ENCODE results near the gene TRIM3.

Gene TRIM3

DNA sequence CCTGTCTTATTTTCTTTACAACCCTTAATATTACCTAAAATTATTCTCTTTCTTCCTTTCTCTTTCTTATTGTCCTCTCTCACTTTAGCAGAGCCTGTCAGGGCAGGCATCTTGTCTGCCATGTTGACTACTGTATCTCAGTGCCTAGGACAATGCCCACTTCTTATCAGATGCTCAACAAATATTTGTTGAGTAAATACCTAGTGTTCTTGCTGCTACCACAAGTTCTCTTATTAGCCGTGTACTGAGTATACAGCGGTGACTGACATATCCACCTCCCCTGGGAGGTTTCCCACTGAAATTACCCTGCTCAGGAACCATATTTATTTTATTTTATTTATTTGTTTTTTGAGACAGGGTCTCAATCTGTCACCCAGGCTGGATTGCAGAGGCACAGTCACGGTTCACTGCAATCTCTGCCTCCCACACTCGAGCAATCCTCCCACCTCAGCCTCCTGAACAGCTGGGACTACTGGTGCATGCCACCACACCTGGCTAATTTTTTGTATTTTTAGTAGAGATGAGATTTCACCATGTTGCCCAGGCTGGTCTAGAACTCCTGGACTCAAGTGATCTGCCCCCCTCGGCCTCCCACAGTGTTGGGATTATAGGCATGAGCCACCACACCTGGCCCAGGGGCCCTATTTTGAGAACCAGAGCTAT, 39.6 kb downstream of the TRIM3 start:
- Histone ChIP-seq H3K9me3 (ENCODE audit: insufficient read depth, low read depth, low read length) (no peaks in the 10 kb centered on the region), H3K27me3 (ENCODE audit: insufficient read depth, low read length) (no peaks in the 10 kb centered on the region), H3K36me3 (ENCODE audit: insufficient read depth, low read depth, low read length) (no peaks in the 10 kb centered on the region), H3K4me3 (ENCODE audit: low read length) (no peak overlapping the region), H3K9ac (ENCODE audit: low read depth, low read length) (no peak overlapping the region), H3K4me1 (ENCODE audit: insufficient read depth, low read length) (no peaks in the 10 kb centered on the region), H3K27ac (ENCODE audit: low read length) (no peak overlapping the region)

DNA sequence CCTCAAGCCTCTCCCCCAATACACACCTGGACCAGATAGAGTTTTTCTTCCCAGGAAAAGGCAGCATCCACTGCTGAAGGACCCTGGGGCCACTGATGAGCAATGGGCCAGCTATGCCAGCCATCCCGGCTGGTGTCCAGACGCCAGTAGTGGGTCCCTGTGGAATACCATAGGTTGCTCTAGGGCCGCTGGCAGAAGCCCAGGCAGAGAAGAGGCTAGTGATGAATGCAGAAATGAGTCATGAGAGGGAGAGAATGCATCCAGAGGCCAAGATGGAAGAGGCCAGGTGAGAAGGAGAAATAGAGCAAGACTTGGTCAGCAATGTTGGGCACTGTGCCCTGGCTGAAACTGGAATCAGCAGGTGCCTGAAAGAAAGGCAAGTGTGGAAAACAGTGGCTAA, 41.9 kb downstream of the TRIM3 start:
- H3K9me3 ChIP-seq (ENCODE audit: insufficient read depth, low read depth, low read length) = no peaks in the 10 kb centered on the region
- peaks cover 4% of the 10 kb centered on the region; the same call in 1 of the 2 replicates for H3K4me1 ChIP-seq (ENCODE audit: insufficient read depth, low read length)
- H3K27ac ChIP-seq (ENCODE audit: low read length) = no peak overlapping the region
- no peak overlapping the region for H3K4me3 ChIP-seq (ENCODE audit: low read length)
- H3K9ac ChIP-seq (ENCODE audit: low read depth, low read length) = no peak overlapping the region
- H3K36me3 ChIP-seq (ENCODE audit: insufficient read depth, low read depth, low read length) = no peaks in the 10 kb centered on the region
- H3K27me3 ChIP-seq (ENCODE audit: insufficient read depth, low read length) = no peaks in the 10 kb centered on the region

DNA sequence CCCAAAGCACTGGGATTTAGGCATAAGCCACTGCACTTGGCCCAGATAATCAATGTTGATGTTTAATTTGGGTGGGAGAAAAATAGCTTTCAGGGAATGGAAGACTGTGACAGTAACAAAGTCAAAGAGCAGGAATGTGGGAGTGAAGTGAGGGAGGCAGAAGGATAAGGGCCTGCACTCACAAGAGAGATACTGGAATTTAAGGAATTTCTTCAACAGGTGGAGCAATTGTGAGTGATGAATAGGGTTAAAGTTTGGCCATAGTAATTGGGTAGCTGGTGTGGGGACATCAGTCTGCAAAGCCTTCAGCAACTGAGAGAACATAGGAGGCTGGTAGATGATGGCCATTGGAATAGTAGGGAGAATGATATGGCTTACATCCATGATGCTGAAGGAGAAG, 46.2 kb downstream of the TRIM3 start:
- no peak overlapping the region for H3K9ac ChIP-seq (ENCODE audit: low read depth, low read length)
- H3K9me3 ChIP-seq (ENCODE audit: insufficient read depth, low read depth, low read length) = no peaks in the 10 kb centered on the region
- H3K36me3 ChIP-seq (ENCODE audit: insufficient read depth, low read depth, low read length) = no peaks in the 10 kb centered on the region
- H3K4me1 ChIP-seq (ENCODE audit: insufficient read depth, low read length) = peaks cover 4% of the 10 kb centered on the region; the same call in 1 of the 2 replicates
- H3K4me3 ChIP-seq (ENCODE audit: low read length) = no peak overlapping the region
- H3K27ac ChIP-seq (ENCODE audit: low read length) = no peak overlapping the region
- no peaks in the 10 kb centered on the region for H3K27me3 ChIP-seq (ENCODE audit: insufficient read depth, low read length)

DNA sequence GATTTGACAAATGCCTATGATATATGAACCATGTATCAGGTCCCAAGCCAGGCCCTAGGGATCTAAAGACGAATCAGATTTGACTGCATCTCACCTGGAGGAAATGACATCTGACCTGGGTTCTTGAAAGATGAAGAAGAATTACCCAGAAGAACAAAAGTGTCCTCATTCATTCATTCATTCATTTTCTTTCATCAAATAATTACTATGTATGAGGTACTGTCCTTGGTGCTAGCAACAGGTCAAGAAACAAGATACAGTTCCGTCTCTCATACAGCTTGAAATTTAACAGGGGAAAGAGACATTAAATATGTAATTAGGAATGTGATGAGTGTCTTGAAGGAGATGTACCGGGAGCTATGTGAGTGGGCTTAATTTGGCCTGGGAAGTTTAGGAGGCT, 53.1 kb downstream of the TRIM3 start:
- H3K9ac ChIP-seq (ENCODE audit: low read depth, low read length) = no peak overlapping the region
- no peak overlapping the region for H3K4me3 ChIP-seq (ENCODE audit: low read length)
- peaks cover 26% of the 10 kb centered on the region for H3K27me3 ChIP-seq (ENCODE audit: insufficient read depth, low read length)
- H3K9me3 ChIP-seq (ENCODE audit: insufficient read depth, low read depth, low read length) = no peaks in the 10 kb centered on the region
- no peaks in the 10 kb centered on the region for H3K36me3 ChIP-seq (ENCODE audit: insufficient read depth, low read depth, low read length)
- H3K4me1 ChIP-seq (ENCODE audit: insufficient read depth, low read length) = peaks cover 2% of the 10 kb centered on the region; the same call in 1 of the 2 replicates
- no peak overlapping the region for H3K27ac ChIP-seq (ENCODE audit: low read length)

DNA sequence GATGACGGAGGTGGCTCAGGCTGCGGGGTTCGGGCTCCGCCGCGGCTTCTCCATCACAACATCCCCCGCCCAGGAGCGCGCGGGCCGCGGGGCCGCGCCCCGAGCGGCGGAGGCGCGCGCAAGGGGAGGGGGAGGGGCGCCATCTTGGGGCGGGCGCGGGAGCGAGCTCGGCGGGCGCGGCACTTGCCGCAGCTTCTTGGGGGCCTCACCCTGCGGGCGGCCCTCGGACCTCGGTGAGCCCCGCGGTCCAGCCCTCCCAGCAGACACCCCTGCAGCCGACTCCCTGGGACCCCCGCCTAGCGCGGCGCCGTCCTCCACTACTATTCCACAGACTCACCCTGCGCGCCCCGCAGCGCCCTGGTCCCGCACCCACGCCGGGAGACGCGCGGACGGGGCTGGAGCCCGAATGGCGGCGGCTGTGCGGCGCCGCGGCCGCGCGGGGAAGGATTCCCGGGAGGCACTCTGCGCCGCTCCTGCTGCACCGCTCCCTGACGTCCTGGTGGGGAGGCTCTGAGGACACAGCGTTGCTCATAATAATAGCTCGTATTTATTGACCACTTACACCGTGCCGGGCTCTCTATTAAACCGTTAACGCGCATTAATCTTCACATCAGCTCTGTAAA, 54.6 kb downstream of the TRIM3 start, which contains the start of gene APBB1:
Gene APBB1 (minus strand): TSS at position 86 of the 623 bp plus-strand sequence. CDS start 7,747 bp downstream, outside the sequence.
- peaks cover 2% of the 10 kb centered on the region; the same call in 1 of the 2 replicates for H3K4me1 ChIP-seq (ENCODE audit: insufficient read depth, low read length)
- H3K9ac ChIP-seq (ENCODE audit: low read depth, low read length) = peak within 1 kb of the TSS; percentile 73; the same call in 1 of the 2 replicates
- H3K27ac ChIP-seq (ENCODE audit: low read length) = no peak within 1 kb of the TSS
- peaks cover 26% of the 10 kb centered on the region for H3K27me3 ChIP-seq (ENCODE audit: insufficient read depth, low read length)
- H3K9me3 ChIP-seq (ENCODE audit: insufficient read depth, low read depth, low read length) = no peaks in the 10 kb centered on the region
- peak within 1 kb of the TSS; percentile 82 for H3K4me3 ChIP-seq (ENCODE audit: low read length)
- no peaks in the 10 kb centered on the region for H3K36me3 ChIP-seq (ENCODE audit: insufficient read depth, low read depth, low read length)

DNA sequence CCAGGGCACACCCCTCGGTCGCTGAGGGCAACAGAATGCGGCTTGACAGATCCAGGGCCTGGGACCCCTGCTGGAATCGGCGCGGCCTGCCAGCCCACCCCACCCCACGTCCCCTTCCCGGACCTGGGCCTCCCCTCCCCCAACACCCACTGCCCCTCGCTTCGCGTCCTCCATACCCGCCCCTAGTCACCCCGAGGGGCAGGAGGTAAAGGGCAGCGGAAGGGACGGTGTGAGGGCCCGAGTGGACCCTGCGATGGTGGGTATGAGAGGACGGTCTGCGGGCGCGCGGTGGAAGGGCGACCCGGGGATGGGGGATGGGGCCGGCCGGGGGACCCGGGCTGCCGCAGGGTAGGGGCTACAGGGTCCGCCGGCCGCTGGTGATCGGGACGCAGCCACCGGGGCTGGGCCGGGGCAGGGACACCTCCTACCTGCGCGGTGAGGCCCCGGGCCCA, 55.2 kb downstream of the TRIM3 start:
- H3K4me1 ChIP-seq (ENCODE audit: insufficient read depth, low read length) = peaks cover 2% of the 10 kb centered on the region; the same call in 1 of the 2 replicates
- H3K4me3 ChIP-seq (ENCODE audit: low read length) = peak overlapping the region; percentile 82
- peaks cover 26% of the 10 kb centered on the region for H3K27me3 ChIP-seq (ENCODE audit: insufficient read depth, low read length)
- H3K27ac ChIP-seq (ENCODE audit: low read length) = no peak overlapping the region
- no peaks in the 10 kb centered on the region for H3K36me3 ChIP-seq (ENCODE audit: insufficient read depth, low read depth, low read length)
- H3K9ac ChIP-seq (ENCODE audit: low read depth, low read length) = peak overlapping the region; percentile 32; the same call in 1 of the 2 replicates
- H3K9me3 ChIP-seq (ENCODE audit: insufficient read depth, low read depth, low read length) = no peaks in the 10 kb centered on the region

DNA sequence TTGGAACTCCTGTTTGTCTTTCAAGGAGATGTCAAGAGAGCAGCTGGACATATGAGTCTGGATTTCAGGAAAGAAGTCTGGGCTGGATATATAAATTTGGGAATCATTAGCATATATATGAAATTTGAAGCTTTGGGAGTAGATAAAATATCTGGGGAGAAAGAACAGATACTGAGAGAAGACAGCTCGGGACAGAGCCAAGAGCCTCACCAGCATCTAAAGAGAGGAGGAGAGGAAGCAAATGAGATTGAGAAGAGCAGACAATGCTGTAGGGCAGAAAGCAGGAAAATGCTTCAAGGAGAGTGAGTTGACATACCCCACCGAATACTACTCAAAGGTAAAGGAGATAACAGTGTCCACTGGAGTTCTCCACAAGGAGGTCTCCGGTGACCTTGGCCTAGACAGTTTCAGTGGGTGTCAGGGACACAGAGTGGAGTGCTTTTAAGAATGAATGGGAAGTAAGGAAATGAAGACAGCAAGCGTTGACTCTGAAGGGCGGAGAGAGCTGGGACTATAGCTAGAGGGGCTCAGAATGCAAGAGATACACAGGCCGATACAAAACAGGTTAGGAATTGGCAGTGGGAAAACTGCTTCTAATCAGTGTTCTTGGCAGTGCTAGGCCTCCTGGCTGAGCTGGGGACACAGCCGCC, 55.7 kb downstream of the TRIM3 start:
- H3K27me3 ChIP-seq (ENCODE audit: insufficient read depth, low read length) = peaks cover 26% of the 10 kb centered on the region
- H3K27ac ChIP-seq (ENCODE audit: low read length) = no peak overlapping the region
- H3K9ac ChIP-seq (ENCODE audit: low read depth, low read length) = peak overlapping the region; percentile 32; the same call in 1 of the 2 replicates
- H3K9me3 ChIP-seq (ENCODE audit: insufficient read depth, low read depth, low read length) = no peaks in the 10 kb centered on the region
- peak overlapping the region; percentile 82 for H3K4me3 ChIP-seq (ENCODE audit: low read length)
- no peaks in the 10 kb centered on the region for H3K36me3 ChIP-seq (ENCODE audit: insufficient read depth, low read depth, low read length)
- peaks cover 2% of the 10 kb centered on the region; the same call in 1 of the 2 replicates for H3K4me1 ChIP-seq (ENCODE audit: insufficient read depth, low read length)

DNA sequence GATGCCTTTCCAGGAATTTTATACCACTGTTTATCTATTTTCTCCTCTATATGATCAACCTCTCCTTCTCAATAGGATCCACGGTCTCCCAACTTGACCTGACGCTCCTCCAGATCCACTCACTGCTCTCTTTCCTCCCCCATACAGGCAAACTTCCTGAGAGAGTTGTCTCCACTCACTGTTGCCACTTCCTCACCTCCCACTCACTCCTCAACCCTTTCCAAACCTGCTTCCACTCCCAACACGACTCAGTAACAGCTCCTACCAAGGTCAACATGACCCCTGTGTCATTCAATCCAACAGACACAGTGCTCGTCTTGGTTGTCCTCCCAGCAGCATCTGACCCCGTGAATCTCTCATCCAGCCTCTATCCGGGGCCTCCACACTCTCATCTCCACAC, 57.9 kb downstream of the TRIM3 start:
- H3K4me3 ChIP-seq (ENCODE audit: low read length) = no peak overlapping the region
- H3K4me1 ChIP-seq (ENCODE audit: insufficient read depth, low read length) = peaks cover 2% of the 10 kb centered on the region; the same call in 1 of the 2 replicates
- H3K27me3 ChIP-seq (ENCODE audit: insufficient read depth, low read length) = peaks cover 23% of the 10 kb centered on the region
- no peaks in the 10 kb centered on the region for H3K9me3 ChIP-seq (ENCODE audit: insufficient read depth, low read depth, low read length)
- no peaks in the 10 kb centered on the region for H3K36me3 ChIP-seq (ENCODE audit: insufficient read depth, low read depth, low read length)
- no peak overlapping the region for H3K9ac ChIP-seq (ENCODE audit: low read depth, low read length)
- no peak overlapping the region for H3K27ac ChIP-seq (ENCODE audit: low read length)

DNA sequence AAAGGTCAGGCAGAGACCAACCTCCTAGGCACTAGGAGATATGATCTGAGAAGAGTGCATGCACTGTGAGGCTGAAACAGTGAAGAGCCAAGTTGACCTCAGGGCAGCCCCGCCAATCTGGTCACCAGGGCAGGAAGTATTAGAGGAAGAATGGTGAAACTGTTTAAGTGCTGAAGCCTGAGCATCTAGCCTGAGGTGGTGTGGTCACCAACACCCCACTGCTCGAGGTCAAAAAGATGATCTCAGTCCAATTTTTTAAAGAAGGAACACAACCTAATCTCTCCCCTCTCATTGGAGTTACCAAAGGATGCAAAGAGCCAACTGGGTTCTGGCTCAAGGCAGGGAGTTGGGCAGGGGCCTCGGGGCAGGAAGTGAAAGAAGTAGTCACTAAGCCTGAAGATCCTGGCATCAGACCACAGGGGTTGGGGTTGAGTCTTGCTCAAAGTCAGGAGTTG, 58.8 kb downstream of the TRIM3 start:
- no peak overlapping the region for H3K27ac ChIP-seq (ENCODE audit: low read length)
- peaks cover 14% of the 10 kb centered on the region for H3K27me3 ChIP-seq (ENCODE audit: insufficient read depth, low read length)
- H3K36me3 ChIP-seq (ENCODE audit: insufficient read depth, low read depth, low read length) = no peaks in the 10 kb centered on the region
- H3K9ac ChIP-seq (ENCODE audit: low read depth, low read length) = no peak overlapping the region
- H3K9me3 ChIP-seq (ENCODE audit: insufficient read depth, low read depth, low read length) = no peaks in the 10 kb centered on the region
- H3K4me3 ChIP-seq (ENCODE audit: low read length) = no peak overlapping the region
- peaks cover 2% of the 10 kb centered on the region; the same call in 1 of the 2 replicates for H3K4me1 ChIP-seq (ENCODE audit: insufficient read depth, low read length)

DNA sequence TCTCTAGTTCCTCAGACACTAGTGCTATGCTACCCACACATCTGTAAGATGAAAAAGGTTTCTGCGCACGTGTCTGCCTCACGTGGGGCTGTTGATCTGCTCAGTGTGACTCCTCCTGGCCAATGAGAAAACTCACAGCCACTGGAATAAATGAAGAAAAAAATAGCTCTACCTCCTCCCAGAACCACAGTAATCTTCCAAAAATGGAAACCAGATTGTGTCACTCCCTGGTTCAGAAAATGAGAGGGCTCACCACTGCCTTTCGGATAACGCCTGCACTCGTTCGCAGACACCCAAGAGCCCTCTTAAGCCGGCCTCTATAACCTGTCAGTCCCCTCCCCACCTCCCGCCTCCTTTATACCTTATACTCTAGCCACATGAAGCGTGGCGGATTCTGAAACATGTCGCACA, 59.9 kb downstream of the TRIM3 start:
- H3K9me3 ChIP-seq (ENCODE audit: insufficient read depth, low read depth, low read length) = no peaks in the 10 kb centered on the region
- H3K4me1 ChIP-seq (ENCODE audit: insufficient read depth, low read length) = peaks cover 2% of the 10 kb centered on the region; the same call in 1 of the 2 replicates
- H3K36me3 ChIP-seq (ENCODE audit: insufficient read depth, low read depth, low read length) = no peaks in the 10 kb centered on the region
- H3K27me3 ChIP-seq (ENCODE audit: insufficient read depth, low read length) = peaks cover 8% of the 10 kb centered on the region; the same call in 1 of the 2 replicates
- no peak overlapping the region for H3K9ac ChIP-seq (ENCODE audit: low read depth, low read length)
- no peak overlapping the region for H3K4me3 ChIP-seq (ENCODE audit: low read length)
- H3K27ac ChIP-seq (ENCODE audit: low read length) = no peak overlapping the region

DNA sequence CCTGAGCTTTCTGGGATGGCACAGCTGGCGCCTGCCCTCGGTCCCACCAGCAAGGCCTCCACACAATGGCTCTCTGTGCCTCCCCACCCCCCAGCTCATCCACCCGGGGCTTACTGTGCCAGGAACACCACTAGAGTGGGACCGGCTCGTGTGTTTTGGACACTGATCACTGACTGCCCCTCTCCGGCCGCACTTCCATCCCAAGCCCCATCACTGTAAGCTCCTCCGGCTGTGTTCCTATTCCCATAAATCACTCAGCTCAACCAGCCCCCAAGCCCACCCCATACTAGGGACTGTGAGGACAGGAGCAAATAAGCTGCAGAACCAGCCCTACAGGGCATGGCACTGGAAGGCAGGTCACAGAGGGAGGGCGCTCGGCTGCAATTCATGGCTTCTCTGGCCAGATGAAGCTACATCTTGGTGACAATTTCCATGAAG, 62.1 kb downstream of the TRIM3 start:
- H3K27ac ChIP-seq (ENCODE audit: low read length) = no peak overlapping the region
- no peaks in the 10 kb centered on the region for H3K9me3 ChIP-seq (ENCODE audit: insufficient read depth, low read depth, low read length)
- no peaks in the 10 kb centered on the region for H3K27me3 ChIP-seq (ENCODE audit: insufficient read depth, low read length)
- no peaks in the 10 kb centered on the region for H3K36me3 ChIP-seq (ENCODE audit: insufficient read depth, low read depth, low read length)
- H3K4me1 ChIP-seq (ENCODE audit: insufficient read depth, low read length) = no peaks in the 10 kb centered on the region
- no peak overlapping the region for H3K4me3 ChIP-seq (ENCODE audit: low read length)
- H3K9ac ChIP-seq (ENCODE audit: low read depth, low read length) = no peak overlapping the region

Data from iPS-20b (cell line).